Fibroblast of mammary gland (primary cell): ENCODE data around the gene FRS2.

Experiments
- DNase-seq: peaks from one replicate; pipeline ENCODE4 v3.0.0-alpha.2; 2010; ENCODE audit warnings: low read depth
- H3K4me3 ChIP-seq: 2 replicates; pipeline ENCODE4 v1.5.1; 2011; ENCODE audit warnings: low read depth, mild to moderate bottlenecking, low read length, moderate library complexity; ENCODE audit not compliant: control insufficient read depth
- CTCF ChIP-seq: conservative IDR thresholded peaks from 2 replicates; pipeline ENCODE4 v1.5.1; 2011; ENCODE audit warnings: low read depth, low read length, inconsistent platforms; ENCODE audit not compliant: control insufficient read depth, insufficient read depth

The FRS2 gene

DNA sequence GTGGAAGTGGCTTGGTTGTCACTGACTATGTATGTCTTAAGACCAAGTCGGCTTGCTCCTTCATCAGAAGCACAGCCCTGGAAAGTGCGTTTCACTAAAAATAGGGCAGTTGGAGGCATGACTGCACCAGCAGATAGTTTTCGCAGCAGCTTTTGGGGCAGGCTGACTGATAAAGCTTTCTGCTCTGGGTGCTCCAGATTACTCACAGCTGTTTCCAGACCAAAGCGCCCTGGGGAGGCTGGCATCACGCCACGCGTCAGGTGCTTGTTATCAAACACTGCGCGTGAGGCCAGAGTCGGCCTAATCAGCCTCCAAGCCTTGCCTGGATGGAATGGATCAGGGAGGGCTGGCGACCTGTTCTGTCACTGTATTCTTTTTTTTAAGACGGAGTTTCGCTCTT, 153.8 kb downstream of the FRS2 start:
- no peak for TF ChIP-seq CTCF
- no peak overlapping the region for H3K4me3 ChIP-seq
- no peak for DNase-seq

DNA sequence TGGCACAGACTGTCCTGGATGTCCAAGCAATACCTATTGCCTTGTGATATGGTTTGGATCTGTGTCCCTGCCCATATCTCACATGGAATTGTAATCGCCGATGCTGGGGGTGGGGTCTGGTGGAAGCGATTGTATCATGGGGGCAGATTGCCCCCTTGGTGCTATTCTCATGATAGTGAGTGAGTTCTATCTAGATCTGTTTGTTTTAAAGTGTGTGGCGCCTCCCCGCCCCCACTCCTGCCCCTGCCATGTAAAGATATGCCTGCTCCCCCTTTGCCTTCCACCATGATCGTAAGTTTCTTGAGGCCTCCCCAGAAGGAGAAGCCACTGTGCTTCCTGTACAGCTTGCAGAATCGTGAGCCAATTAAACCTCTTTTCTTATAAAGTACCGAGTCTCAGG, 157.3 kb downstream of the FRS2 start:
- TF ChIP-seq CTCF, result no peak
- no peak for DNase-seq
- no peak overlapping the region for H3K4me3 ChIP-seq
